ENCODE results near the gene UBE2O.

- TF ChIP-seq CTCF (IDR thresholded peaks at IDR 0.05; ENCODE audit: low read depth, low read length), result no peak
- no peak for TF ChIP-seq POLR2A (IDR thresholded peaks at IDR 0.05; ENCODE audit: extremely low read depth, insufficient read length)
Measured at GRCh38 chr17:76438906-76439305, 14.0 kb downstream of the UBE2O start.
